ENCODE results near the gene IL36B. TPM values are rescaled to one million over a fixed set of nuclear protein-coding genes. Genes with fewer than 3 reads are reported as not detected.
A peak's percentile ranks its signal among the peaks of the same experiment; 100 is the strongest.
"Not testable (repeated sequence)": the region's sequence is repeated elsewhere in the genome, so short reads cannot be mapped to it uniquely, and the experiment has no call there.

Gene IL36B
- not detected for polyA plus RNA-seq (2013, experiment 1 of 2; ENCODE audit: insufficient read length)
- not detected for polyA plus RNA-seq (2013, experiment 2 of 2; ENCODE audit: insufficient read length)

- no peak for DNase-seq
Observed at GRCh38 chr2:113052396-113052917, at the start of gene IL36B. TSS of gene IL36B (minus strand) at chr2:113052867.

- no peak for DNase-seq
Observed at GRCh38 chr2:113102133-113102532, 49.5 kb upstream of the IL36B start.

GRCh38 chr2:113098532-113098931 is 45.9 kb upstream of the IL36B start:
- DNase-seq, result no peak

- no peak for DNase-seq
Observed at GRCh38 chr2:113098041-113098440, 45.4 kb upstream of the IL36B start.

GRCh38 chr2:113096842-113097618 is 44.4 kb upstream of the IL36B start:
- not testable (repeated sequence) for DNase-seq

- not testable (repeated sequence) for DNase-seq
Observed at GRCh38 chr2:113096306-113096705, 43.6 kb upstream of the IL36B start.

GRCh38 chr2:113093613-113093977 is 40.9 kb upstream of the IL36B start:
- DNase-seq, result no peak

- no peak for DNase-seq
Observed at GRCh38 chr2:113092864-113093612, 40.4 kb upstream of the IL36B start.

- no peak for DNase-seq
Observed at GRCh38 chr2:113091231-113091896, 38.7 kb upstream of the IL36B start.

- no peak for DNase-seq
Observed at GRCh38 chr2:113089916-113090315, 37.2 kb upstream of the IL36B start.

- DNase-seq, result no peak
Observed at GRCh38 chr2:113088213-113088992, 35.7 kb upstream of the IL36B start.

GRCh38 chr2:113085542-113085941 is 32.9 kb upstream of the IL36B start:
- no peak for DNase-seq

- DNase-seq, result no peak
Observed at GRCh38 chr2:113084249-113085000, 31.8 kb upstream of the IL36B start.

GRCh38 chr2:113083296-113083695 is 30.6 kb upstream of the IL36B start:
- no peak for DNase-seq

GRCh38 chr2:113081488-113082210 is 29.0 kb upstream of the IL36B start:
- DNase-seq, result no peak

GRCh38 chr2:113080134-113080533 is 27.5 kb upstream of the IL36B start:
- peak; percentile 34 for DNase-seq

GRCh38 chr2:113079131-113079530 is 26.5 kb upstream of the IL36B start:
- DNase-seq, result no peak

- DNase-seq, result no peak
Observed at GRCh38 chr2:113078350-113078839, 25.7 kb upstream of the IL36B start.

- DNase-seq, result no peak
Observed at GRCh38 chr2:113077921-113078320, 25.3 kb upstream of the IL36B start.

- no peak for DNase-seq
Observed at GRCh38 chr2:113076954-113077669, 24.4 kb upstream of the IL36B start.
